Hepatic stellate cell (primary cell): ENCODE measurements around the gene HS3ST5.
"Not testable (repeated sequence)": the region's sequence is repeated elsewhere in the genome, so short reads cannot be mapped to it uniquely, and the experiment has no call there.

ENCODE experiments used
- DNase-seq: peaks from one replicate; pipeline ENCODE4 v3.0.0; 2011; ENCODE audit warnings: low spot score

The HS3ST5 gene

DNA sequence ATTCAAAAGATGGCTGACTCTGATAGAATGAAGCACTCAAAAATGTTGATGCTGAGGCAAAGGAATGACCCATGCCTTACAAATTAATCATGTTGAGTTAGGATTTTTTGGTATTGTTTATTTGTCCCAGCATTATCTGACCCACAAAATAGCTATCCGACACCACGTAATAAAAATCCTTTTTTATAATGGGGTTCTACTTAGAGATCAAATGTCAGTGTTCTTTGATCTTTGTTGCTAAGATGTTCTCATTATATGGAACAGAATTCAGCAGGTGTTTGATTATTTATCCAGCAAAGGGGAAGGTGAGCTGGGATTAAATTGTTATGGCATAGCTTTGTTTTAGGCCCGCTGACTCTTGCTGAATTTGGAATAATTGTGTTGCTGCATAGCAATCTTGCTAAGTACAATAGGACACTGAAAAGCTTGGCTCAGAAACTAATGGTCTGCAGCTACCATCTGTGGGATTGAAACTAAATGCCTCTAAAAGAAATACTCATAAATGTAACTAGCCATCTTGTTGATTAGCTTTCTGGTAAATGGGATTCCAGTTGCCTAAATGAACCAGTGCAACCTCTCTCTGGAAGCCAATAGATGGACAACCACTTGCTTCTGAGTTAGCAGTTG lies 191.6 kb downstream of the HS3ST5 start:
- no peak for DNase-seq

DNA sequence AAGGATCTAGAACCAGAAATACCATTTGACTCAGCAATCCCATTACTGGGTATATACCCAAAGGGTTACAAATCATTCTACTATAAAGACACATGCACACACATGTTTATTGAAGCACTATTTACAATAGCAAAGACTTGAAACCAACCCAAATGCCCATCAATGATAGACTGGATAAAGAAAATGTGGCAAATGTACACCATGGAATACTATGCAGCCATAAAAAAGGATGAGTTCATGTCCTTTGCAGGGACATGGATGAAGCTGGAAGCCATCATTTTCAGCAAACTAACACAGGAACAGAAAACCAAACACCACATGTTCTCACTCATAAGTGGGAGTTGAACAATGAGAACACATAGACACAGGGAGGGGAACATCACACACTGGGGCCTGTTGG lies 193.6 kb downstream of the HS3ST5 start:
- not testable (repeated sequence) for DNase-seq

DNA sequence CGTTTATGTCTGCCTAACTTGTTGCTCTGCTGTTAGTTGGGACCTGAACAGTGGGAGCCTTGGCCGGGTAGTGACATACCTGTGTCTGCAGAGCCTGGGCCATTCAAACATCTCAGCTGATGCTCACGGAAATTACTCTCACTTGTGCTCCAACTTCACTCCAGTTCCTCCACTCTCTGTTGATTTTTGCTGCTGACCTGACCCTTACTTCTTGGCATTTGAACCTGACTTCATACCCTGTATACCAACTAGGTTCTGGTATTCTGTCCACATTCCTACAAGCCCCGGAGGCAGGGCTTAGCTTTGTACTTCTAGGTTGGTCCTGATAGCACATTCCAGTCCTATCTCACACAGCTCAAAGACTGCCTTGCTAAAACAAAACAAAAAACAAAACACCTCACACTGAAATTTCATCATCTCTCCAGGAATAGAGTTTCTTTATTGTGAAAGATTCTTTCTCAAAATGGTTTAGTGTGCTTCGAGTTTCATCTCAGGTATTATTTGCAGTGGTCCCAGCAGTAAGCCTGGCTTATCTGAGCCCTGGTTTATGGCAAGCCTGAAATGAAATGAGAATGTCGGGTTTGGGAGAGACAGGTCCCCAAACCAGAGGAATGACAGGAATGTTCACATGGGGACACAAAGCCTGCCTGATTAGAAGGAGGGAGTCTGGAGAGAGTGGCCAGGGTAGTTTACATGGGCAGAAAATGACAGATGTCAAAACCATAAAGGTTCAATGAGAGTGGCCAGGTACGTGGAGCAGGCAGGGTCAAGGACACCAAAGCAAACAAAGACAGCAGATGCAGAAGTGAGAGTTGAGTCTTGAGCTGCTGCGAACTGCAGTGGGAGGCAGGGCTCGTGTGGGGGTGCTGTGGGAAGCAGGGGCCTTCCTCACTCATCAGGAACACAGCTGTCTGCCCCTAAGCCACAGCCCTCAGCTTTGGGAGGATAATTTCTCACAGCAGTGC lies 197.7 kb downstream of the HS3ST5 start:
- DNase-seq = no peak

DNA sequence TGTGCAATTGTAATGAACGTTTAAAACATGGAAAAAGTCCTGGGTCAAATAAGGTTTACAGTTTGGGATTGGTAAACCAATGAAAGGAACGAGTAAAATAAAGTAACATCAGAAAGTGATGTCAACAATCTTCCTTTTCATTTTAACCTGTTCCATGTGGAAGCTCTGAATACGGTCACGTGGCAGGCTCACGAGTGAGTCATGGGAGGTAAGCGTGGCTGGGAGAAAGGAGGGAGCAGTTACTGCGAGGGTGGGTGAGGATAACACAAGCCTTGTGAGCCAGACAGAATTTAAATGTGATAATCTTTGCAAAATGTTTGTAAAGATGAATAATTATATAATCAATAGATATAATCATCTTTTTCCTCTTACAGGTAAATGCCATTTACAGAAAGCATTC lies 200.6 kb downstream of the HS3ST5 start:
- DNase-seq = no peak

DNA sequence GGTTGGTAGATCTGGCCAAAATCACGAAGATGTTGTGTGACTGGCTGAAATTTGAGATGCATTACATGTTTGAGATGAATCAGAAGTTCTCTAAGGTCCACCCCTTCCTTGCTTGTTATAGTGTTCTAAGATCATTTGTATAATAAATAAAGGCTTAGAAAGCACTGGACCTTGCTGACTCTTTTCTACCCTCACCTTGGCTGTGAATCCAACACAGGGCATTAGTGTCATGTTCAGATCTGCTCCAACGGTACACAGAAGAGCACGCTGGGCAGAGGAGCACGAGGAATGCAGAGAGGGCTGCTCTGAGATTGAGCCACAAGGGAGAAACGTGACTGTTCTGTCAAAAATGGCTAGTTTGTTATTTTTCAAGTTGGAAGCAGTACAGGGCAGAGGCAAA lies 202.4 kb downstream of the HS3ST5 start:
- DNase-seq = no peak

DNA sequence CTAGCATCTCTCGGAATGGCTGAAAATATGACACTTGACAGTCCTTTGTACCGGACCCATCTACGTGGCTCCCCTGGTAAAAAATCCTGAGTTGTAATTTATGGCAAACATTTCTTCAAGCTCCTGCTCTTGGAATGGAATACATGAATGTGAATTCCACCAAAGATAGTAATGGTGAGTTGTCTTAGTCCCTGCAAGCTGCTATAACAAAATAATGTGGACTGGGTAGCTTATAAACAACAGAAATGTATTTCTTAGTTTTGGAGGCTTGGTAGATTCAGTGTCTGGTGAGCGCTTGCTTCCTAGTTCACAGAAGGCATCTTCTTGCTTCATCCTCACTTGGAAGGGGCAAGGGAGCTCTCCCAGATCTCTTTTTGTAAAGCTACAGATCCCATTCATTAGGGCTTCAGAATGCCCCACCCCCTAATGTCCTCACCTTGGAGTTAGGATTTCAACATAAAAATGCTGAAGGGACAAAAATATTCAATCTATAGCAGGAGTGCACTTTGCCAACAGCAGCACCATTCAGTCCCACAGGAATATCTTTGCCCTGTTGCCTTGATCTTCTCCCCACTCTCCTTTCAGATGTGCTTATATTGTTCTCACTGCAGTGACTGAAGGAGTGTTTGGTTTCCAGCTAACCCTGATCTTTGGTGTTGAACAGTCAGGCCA lies 204.1 kb downstream of the HS3ST5 start:
- DNase-seq = no peak

DNA sequence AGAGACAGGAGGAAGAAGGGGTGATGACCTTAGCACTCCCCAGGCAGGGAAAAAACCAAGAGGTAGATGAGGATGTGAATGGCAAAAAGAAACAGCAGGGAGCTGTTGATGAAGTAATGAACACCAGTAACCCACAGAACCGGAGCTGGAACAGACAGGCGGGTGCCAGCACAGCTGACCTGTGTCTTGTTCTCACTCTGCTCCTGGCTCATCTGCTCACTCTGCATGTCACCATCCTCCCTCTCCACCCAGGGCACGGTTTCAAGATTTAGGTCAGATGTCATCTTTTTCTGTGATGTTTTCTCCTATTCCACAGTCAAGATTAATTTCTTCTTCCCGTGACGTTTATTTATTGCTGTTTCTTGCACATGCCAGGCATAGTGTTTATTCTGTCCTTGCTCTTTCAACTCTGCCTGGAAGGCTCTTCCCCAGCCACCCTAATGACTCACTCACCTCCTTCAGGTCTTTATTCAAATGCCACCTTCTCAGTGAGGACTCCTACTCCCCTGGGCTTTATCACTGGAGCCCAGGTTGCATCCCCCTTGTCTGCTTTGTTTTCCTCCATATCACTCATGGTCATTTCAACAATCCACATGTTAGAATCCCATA lies 207.4 kb downstream of the HS3ST5 start:
- no peak for DNase-seq

DNA sequence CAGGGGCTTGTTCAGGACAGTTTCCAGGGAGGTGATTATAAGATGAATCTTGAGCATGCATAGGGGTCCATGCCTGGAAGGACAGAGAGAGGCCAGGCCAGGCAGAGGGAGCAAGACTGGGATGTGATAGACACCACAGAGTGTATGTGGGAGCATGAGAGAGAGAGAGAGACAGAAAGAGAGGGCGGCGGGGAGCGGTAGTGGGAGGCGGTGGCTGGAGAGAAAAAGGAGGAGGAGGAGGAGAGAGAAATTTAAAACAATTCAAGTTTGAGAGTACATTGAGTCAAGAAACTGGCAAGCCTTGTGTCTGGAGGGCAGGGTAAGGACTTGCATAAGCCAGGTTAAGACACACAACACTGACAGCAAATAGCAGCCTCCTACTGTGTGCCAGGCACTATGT lies 209.0 kb downstream of the HS3ST5 start:
- no peak for DNase-seq

DNA sequence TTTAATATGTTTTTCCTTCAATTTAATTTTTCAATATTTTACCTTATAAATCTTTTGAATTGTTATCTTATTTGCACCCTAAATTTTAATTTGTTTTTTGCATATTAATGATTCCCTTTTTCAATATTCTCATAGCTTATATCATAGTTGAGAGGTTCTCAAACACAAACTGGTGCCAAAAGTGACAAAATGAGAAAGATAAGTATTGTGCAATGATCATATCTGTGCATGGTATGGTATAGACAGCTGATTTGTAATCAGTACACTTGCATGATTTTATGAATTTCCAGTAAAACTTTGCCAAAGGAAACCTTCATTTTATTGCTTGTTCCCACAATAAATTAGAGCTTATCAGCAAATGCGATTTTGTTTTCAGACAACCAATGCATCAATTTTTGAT lies 210.9 kb downstream of the HS3ST5 start:
- no peak for DNase-seq

DNA sequence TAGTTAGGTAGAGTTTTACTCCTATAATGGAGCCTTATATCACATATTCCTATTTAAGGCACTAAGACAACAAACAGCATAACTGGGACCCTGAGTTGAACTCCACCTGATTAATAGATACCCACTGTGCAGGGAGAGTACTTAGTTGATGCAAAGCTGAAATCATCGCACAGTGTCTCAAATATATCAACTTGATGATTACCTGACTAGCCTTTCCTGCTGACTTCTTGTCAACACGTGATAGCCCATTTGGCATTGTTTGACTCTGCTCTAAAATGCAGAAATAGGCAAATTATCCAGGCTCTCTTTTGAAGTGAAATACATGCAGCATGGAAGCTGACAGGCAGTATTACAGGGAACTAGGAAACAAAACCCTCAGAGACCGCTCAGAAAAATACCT lies 217.2 kb downstream of the HS3ST5 start:
- DNase-seq = no peak

DNA sequence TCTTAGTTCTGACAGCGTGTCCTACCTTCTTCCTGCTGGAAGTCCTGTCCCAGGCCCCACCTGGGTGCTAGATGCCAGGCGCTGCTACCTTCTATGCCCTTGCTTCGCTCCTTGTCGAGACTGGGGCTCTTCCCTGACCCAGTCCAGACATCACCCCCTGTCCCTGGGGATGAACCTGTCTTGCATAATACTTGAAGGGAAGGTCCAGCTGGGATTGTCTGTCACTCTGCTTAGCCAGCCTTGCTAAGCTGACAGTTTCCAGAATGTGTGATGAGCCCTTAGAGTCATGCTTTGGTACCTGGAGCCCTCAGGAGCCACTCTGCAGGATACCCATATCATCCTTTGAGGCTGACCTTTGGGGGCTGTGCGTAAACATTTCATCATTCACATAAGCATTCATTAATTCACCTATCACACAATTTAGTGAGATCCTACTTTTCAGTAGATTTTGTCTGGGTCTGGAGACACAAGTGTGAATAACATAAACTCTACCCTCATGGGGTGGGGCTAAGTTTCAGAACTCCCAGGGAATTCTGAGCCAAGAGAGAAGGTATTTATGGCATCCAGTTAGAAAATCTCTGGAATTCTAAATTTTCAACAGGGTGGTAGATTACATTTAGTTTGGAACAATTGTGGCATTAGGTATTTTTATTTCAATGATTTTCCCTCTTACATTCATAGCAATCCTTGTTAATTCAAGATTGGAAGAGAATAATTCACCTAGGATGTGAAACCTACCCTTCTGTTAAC lies 220.7 kb downstream of the HS3ST5 start:
- no peak for DNase-seq

DNA sequence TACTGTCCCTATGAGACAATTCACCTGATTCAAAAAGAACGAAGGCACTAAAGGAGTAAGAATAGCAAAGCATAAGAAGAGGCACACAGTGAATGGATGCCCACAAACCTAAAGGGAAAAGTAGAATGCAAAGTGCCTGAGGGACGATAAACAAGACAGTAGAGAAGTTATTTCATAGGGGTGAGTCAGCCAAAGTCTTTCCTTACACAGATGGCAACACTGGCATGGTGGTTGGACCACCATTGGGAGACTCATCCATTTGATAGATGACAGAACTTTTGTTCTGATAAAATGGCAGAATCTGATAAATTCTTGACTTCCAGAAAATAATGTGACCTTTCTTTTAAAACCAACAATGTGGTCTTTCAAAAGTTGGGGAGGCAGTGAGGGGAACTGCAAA lies 223.8 kb downstream of the HS3ST5 start:
- no peak for DNase-seq

DNA sequence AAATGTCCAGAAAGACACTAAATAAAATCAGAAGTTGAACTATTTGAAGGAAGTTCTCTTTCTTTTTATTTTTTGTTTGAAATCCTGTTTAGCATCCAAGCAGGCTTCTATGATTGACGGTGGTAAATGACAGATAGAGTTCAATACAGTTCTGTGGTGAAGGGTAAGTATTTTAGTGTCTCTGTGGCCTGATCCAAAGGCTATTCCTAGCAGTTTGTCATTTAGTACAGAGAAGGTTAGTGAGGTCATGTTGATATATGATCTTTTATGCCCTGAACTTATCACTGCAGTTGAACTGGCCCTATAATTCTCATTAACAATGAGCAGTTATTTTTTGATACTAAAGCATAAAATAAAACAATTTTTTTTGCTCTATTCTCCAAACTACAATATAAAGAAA lies 227.2 kb downstream of the HS3ST5 start:
- DNase-seq = no peak

DNA sequence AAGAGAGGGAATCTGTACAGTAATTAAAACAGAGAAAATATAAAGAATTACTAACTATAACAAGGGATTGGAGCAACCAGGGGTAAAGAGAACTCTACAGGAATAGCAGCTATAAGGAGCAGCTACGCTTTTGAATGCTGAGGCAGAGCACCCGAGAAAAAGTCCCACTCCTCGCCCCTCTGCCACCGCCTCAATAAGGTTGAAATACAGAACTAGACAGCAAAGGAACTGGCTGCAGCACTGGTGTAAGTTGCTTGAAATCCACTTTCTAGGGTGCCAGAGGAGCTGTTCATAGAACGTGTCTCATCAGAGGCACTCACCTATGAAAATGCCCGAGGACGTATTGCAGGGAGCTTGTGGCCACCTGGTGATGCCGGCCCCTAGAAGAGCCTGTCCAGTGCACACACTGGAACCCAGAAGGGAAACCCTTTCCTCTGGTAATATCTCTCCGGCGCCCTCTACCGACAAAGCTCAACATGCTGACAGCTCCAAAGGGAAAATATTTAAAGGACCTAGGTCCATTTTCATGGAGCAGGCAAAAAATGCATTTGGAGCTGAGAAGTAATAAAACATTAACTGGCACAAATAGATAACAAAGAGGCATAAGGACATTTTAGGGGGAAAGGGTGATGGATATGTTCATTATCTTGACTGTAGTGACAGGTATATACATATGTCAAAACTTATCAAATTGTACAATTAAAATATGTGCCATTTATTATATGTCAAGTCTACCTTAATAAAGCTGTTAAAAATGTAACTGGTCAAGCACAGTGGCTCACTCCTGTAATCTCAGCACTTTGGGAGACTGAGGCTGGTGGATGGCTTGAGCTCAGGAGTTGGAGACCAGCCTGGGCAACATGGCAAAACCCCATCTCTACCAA lies 234.5 kb downstream of the HS3ST5 start:
- peak; percentile 51 for DNase-seq

DNA sequence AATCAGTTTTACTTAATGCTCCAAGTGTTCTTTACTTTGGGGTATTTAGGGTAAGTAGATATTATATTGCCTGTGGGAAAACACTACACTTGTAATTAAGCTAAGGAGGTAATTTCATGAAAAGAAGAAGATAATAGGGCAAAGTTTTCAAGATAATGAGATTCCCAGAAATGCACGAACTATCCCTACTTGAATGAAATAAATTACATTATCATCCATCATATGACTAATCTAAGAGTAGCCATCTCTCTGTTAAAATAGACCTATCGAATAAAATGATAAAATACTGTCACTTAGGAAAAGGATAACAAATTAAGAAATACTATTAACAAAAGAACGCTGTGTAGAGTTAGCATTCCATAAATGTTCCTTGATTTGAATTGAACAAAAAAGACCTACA lies 236.8 kb downstream of the HS3ST5 start:
- no peak for DNase-seq

DNA sequence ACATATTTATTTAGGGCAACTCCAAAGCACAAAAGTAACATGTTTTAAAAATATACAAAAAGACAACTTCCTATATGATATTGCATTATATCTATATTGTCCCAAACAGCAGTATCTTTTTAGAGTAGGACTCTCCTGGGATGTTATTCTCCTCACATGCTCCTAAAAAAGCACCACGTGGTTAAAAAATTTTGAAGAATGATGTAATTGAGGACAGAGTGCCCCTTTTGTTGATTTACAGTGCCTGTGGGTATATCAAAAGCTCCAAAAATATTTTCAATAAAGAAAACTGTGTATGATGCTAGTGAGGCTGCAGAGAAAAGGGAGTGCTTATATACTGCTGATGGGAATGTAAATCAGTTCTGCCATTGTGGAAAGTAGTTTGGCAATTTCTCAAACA lies 241.6 kb downstream of the HS3ST5 start:
- DNase-seq = no peak

DNA sequence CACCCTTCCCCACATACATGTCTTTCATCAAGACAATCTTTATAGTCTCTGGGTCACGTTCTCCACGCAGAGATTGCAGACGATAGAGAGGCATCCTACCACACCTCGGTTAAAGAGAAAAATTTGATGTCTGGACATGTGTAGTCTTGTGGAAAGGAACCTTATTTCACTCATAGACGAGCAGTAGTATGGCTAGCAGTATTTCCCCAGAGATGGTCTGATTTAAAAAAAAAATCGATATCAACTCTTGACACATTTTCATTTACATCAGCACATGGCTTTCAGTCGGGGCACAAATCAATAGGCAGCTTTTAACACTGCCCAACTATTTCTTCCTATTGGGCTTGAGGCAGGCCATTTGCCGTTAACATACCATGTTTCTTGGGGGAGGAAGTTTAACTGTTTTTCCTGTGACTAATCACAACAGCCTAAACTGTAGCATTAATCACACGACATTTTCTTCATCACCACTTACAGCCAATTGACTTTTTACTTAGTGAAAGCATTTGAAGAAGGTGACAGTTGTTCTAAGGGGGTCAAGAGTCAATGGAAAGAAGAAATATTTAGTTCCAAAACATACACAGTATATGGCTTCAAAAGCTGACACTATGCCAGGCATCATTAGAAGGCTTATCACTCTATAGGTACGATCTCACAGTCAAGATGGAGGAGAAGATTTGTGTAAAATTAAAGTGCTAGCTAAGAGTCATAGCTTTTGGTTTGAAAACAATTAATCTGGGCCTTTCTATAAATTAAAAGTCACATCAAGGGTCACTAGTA lies 242.4 kb downstream of the HS3ST5 start:
- no peak for DNase-seq

DNA sequence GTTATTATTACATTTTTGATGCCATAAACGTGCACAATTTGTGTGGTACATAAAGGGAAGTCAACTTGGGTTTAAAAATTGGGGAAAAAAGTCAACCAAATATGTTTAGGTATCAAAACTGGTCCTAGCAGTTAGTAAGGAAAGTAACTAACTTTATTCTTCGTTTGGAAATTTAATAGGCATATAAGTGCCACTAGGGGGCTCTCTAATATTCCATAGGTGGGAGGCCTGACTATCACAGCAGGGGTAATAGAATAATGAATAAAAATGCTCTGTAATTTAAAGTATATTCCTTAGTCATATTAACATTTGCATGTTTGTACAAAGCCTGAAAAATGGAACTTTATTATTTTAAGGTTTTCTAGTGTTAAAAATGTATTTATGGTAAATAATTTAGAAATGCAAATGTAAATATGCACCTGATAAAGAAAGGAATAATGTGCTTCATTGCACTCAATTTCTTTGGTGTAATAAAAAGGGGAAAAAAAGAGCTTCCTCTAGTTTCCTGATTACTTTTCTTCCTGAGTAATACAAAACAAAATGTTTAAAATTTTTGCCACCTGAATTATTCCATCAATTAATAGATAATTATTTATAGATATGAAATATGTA lies 246.2 kb downstream of the HS3ST5 start:
- DNase-seq = peak; percentile 9

DNA sequence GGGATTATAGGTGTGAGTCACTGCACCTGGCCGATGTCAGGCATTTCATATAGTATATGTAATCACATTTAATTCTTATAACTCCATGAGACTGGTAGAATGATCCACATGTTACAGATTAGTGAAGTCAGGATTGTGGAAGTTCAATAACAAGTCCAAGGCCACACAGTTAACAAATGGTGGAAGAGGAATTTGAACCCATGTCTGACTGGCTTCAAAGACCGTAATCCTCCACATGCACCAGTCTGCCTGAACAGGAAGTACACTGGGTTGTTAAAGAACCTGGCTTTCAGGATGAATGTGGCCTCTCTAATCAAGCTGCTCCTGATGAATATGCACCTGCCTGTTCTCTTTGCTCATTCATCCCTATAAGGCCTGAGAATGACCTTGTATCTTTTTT lies 249.9 kb downstream of the HS3ST5 start:
- DNase-seq = no peak

DNA sequence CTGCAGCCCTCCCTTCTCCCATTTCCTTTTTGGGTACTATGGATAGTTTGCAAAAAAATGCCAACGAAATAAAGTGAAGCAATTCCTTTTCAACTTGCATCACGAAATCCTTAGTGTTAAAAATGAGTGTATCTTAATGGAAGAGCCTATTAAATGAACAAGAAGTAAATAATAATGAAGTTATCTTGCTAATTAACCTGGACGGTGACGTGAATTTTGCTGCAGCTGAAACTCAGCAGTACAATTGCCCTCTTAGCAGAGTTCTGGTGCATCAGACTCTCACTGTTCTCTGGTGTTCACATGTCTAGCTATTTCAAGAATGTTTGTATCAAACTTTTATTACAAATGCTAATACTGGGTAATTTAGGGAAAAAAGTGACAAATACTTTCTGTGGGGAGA lies 252.2 kb downstream of the HS3ST5 start:
- no peak for DNase-seq
